Ishikawa (cell line): Measurements from ENCODE around the gene CEP112.

Experiments
- CEBPB ChIP-seq: IDR thresholded peaks from 2 replicates; pipeline ENCODE4 v1.6.1; 2012
- CREB1 ChIP-seq: IDR thresholded peaks from 2 replicates; pipeline ENCODE4 v1.6.1; 2012; ENCODE audit warnings: low read depth
- EGR1 ChIP-seq: IDR thresholded peaks from 2 replicates; pipeline ENCODE4 v1.6.1; 2012
- EP300 ChIP-seq: IDR thresholded peaks from 2 replicates; pipeline ENCODE4 v1.6.1; 2012; ENCODE audit warnings: borderline replicate concordance
- FOXM1 ChIP-seq: IDR thresholded peaks from 2 replicates; pipeline ENCODE4 v1.6.1; 2012; ENCODE audit warnings: low read depth, borderline replicate concordance
- NFIC ChIP-seq: IDR thresholded peaks from 2 replicates; pipeline ENCODE4 v1.6.1; 2012
- RAD21 ChIP-seq: IDR thresholded peaks from 2 replicates; pipeline ENCODE4 v1.6.1; 2012; ENCODE audit warnings: low read depth
- TAF1 ChIP-seq: IDR thresholded peaks from 2 replicates; pipeline ENCODE4 v1.6.1; 2012; ENCODE audit warnings: low read depth, mild to moderate bottlenecking
- TCF12 ChIP-seq: IDR thresholded peaks from 2 replicates; pipeline ENCODE4 v1.6.1; 2012; ENCODE audit warnings: low read depth
- TEAD4 ChIP-seq: IDR thresholded peaks from 2 replicates; pipeline ENCODE4 v1.6.1; 2012
- YY1 ChIP-seq: IDR thresholded peaks from 2 replicates; pipeline ENCODE4 v1.6.1; 2012; ENCODE audit warnings: low read depth
- ZBTB7A ChIP-seq: IDR thresholded peaks from 2 replicates; pipeline ENCODE4 v1.6.1; 2012; ENCODE audit warnings: low read depth
- TF ChIP-seq, protein P1 (sequence below): IDR thresholded peaks from 2 replicates; pipeline ENCODE4 v1.6.1; 2012; ENCODE audit warnings: low read depth, mild to moderate bottlenecking
- TF ChIP-seq, protein P2 (sequence below): IDR thresholded peaks from 2 replicates; pipeline ENCODE4 v1.6.1; 2012
- TF ChIP-seq, protein P3 (sequence below): IDR thresholded peaks from 2 replicates; pipeline ENCODE4 v1.6.1; 2012

CEP112 gene

DNA sequence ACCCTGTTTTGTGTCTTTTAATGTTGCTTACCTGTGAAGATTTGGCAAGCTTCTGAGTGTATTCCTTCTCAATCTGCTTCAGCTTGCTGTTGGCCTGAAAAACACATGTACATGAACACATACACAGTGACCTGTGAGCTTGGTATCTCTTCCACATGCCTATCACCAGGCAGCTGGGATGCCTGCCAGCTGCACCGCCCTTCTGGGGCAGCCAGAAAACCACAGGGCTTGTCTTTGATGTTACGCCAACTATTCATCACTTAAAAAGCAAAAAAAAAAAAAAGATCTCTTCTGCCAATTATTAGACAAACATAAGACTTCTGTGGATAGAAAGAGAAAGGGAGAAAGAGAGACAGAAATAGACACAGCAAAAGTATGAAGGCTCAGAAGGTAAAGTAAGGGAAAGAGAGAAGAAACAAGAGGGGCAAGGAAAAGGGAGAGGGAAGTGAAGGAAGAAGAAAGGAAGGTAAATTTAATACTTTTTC, 441.3 kb downstream of the CEP112 start:
- TF ChIP-seq TEAD4: peak; percentile 86
- TF ChIP-seq TCF12: peak; percentile 80
- TF ChIP-seq, protein P1, sequence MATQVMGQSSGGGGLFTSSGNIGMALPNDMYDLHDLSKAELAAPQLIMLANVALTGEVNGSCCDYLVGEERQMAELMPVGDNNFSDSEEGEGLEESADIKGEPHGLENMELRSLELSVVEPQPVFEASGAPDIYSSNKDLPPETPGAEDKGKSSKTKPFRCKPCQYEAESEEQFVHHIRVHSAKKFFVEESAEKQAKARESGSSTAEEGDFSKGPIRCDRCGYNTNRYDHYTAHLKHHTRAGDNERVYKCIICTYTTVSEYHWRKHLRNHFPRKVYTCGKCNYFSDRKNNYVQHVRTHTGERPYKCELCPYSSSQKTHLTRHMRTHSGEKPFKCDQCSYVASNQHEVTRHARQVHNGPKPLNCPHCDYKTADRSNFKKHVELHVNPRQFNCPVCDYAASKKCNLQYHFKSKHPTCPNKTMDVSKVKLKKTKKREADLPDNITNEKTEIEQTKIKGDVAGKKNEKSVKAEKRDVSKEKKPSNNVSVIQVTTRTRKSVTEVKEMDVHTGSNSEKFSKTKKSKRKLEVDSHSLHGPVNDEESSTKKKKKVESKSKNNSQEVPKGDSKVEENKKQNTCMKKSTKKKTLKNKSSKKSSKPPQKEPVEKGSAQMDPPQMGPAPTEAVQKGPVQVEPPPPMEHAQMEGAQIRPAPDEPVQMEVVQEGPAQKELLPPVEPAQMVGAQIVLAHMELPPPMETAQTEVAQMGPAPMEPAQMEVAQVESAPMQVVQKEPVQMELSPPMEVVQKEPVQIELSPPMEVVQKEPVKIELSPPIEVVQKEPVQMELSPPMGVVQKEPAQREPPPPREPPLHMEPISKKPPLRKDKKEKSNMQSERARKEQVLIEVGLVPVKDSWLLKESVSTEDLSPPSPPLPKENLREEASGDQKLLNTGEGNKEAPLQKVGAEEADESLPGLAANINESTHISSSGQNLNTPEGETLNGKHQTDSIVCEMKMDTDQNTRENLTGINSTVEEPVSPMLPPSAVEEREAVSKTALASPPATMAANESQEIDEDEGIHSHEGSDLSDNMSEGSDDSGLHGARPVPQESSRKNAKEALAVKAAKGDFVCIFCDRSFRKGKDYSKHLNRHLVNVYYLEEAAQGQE: no peak
- no peak for TF ChIP-seq CREB1
- TF ChIP-seq TAF1: no peak
- no peak for TF ChIP-seq CEBPB
- TF ChIP-seq FOXM1: peak; percentile 66; the same call in 1 of the 2 replicates
- TF ChIP-seq, protein P2, sequence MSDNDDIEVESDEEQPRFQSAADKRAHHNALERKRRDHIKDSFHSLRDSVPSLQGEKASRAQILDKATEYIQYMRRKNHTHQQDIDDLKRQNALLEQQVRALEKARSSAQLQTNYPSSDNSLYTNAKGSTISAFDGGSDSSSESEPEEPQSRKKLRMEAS: no peak
- peak; percentile 99 for TF ChIP-seq NFIC
- TF ChIP-seq EP300: peak; percentile 79

DNA sequence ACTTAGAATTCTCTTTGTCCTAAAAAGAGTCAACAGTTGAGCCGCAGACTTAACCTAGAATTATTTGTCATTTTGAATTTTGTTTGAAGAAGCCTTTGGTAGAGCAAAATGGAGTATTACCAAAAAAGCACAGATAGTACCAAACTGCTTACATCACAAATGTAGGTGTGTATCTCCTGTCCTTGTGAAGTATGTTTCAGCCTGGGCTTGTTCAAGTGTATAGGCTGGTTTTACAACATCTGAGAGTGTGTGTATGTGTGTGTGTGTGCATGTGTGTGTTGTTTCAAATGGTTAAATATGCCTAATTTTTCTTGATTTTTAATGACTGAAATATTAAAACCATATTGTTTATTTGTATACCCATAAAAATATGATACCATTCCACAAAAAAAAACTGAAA, 441.8 kb downstream of the CEP112 start:
- TF ChIP-seq, protein P1: no peak
- TF ChIP-seq CEBPB: no peak
- TF ChIP-seq TCF12: no peak
- TF ChIP-seq ZBTB7A: no peak
- no peak for TF ChIP-seq TEAD4
- TF ChIP-seq CREB1: no peak
- TF ChIP-seq YY1: no peak
- no peak for TF ChIP-seq FOXM1
- TF ChIP-seq RAD21: no peak
- no peak for TF ChIP-seq EP300
- TF ChIP-seq TAF1: no peak
- TF ChIP-seq, protein P3, sequence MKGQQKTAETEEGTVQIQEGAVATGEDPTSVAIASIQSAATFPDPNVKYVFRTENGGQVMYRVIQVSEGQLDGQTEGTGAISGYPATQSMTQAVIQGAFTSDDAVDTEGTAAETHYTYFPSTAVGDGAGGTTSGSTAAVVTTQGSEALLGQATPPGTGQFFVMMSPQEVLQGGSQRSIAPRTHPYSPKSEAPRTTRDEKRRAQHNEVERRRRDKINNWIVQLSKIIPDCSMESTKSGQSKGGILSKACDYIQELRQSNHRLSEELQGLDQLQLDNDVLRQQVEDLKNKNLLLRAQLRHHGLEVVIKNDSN: no peak

DNA sequence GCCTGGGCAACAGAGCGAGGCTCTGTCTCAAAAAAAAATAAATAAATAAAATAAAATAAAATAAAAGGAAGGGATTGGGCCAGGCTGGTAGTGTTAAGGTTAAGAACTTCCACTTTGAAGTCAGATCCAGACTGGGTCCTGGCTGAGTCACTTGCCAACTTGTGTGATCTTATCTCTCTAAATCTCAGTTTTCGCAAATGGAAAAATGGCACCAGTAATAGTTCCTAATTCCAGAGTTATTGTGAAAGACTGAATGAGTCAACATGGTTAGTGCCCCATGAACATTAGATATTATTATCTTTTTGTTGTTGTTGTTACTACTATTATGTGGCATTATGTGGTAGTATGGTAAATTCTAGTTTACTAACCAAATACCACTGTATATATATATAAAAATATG, 442.5 kb downstream of the CEP112 start:
- TF ChIP-seq FOXM1: no peak
- no peak for TF ChIP-seq TEAD4
- no peak for TF ChIP-seq CEBPB
- no peak for TF ChIP-seq ZBTB7A

DNA sequence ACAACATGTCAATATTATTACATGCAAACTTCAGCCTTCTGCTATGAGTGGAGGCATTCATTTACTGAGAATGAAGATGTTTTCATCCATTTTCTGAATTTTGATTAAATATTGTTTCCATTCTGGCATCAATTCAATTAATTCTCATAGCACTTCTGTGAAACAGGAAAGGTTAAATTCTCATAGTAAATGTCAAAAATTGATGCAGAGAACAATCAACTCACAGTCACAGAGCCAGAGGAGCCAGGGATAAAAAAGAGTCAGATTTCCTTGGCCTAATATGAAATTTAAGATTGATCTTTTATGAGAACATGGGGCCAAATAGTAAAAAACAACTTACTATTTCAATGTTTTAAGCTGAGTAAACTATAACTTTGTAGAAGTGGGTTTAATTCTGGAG, 446.7 kb downstream of the CEP112 start:
- TF ChIP-seq, protein P3: no peak
- TF ChIP-seq RAD21 (no peak), TCF12 (no peak), NFIC (no peak), YY1 (no peak), TEAD4 (no peak), TAF1 (no peak), CREB1 (no peak), ZBTB7A (no peak), CEBPB (no peak), FOXM1 (no peak), EGR1 (no peak), EP300 (no peak)
- TF ChIP-seq, protein P1: no peak
- TF ChIP-seq, protein P2: no peak

DNA sequence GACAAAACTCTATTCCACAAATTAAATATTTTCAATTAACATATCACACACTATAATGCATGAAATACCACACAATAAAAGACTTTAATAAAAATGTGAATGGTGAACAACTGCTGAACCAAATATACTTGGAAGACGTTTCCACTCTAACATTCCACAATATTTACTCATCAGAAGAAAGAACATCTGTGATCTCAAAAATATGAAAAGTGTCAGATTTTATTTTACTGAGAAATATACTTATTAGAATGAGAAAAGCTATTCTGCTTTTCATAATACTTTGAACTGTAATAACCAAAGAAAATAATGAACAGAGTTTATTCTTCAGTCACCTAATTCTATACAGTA, 448.7 kb downstream of the CEP112 start:
- no peak for TF ChIP-seq TCF12
- TF ChIP-seq, protein P1: no peak
- TF ChIP-seq EP300: no peak
- no peak for TF ChIP-seq FOXM1
- no peak for TF ChIP-seq YY1
- TF ChIP-seq EGR1: no peak
- TF ChIP-seq, protein P3: no peak
- no peak for TF ChIP-seq NFIC
- TF ChIP-seq CEBPB: no peak
- TF ChIP-seq RAD21: no peak
- no peak for TF ChIP-seq TEAD4
- TF ChIP-seq, protein P2: no peak
- no peak for TF ChIP-seq ZBTB7A
- TF ChIP-seq CREB1: no peak
- TF ChIP-seq TAF1: no peak
